GM12878 (cell line): ENCODE data around the gene EXD1.

ENCODE experiments used
- EGR1 ChIP-seq, 2 experiments: IDR thresholded peaks; 1 replicate in 1 of 2; 2 replicates in 1 of 2; pipeline ENCODE4 v1.6.1; 2011 to 2012; ENCODE audit warnings: low read depth in 2 of 2, low read length in 2 of 2, borderline replicate concordance in 1 of 2, mild to moderate bottlenecking in 1 of 2, moderate library complexity in 1 of 2
- EZH2 ChIP-seq: IDR thresholded peaks from 2 replicates; pipeline ENCODE4 v1.6.1; 2012; ENCODE audit warnings: low read depth, mild to moderate bottlenecking, control low read depth, inconsistent platforms, low read length, borderline replicate concordance; ENCODE audit not compliant: control insufficient read depth
- POLR2A ChIP-seq: IDR thresholded peaks from 2 replicates; pipeline ENCODE4 v1.6.1; 2011; ENCODE audit warnings: low read depth, mild to moderate bottlenecking, low read length
- TF ChIP-seq, protein P1 (sequence below): IDR thresholded peaks from 2 replicates; pipeline ENCODE4 v1.6.1; 2011; ENCODE audit warnings: borderline replicate concordance, low read depth, mild to moderate bottlenecking, moderate library complexity, low read length; ENCODE audit not compliant: insufficient read depth, poor library complexity, severe bottlenecking

DNA sequence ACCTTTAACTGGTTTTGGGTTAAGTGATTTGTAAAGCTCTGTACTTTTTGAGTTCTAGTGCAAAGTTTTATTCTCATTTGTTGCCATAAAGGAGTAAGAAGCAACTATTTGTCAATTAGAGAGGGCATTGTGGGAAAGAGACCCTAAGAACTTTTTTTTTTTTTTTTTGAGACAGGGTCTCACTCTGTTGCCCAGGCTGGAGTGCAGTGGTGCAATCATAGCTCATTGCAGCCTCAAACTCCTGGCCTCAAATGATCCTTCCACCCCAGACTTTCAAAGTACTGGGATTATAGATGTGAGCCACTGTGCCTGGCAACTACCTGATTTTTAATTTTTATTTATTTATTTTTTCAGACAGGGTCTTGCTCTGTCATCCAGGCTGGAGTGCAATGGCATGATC, 5.4 kb upstream of the EXD1 start:
- no peak for TF ChIP-seq POLR2A
- no peak for TF ChIP-seq EGR1 (IDR thresholded peaks at IDR 0.05; ENCODE audit: borderline replicate concordance in 1 of 2, low read depth in 2 of 2, low read length in 2 of 2)
- no peak for TF ChIP-seq EZH2
- TF ChIP-seq, protein P1, sequence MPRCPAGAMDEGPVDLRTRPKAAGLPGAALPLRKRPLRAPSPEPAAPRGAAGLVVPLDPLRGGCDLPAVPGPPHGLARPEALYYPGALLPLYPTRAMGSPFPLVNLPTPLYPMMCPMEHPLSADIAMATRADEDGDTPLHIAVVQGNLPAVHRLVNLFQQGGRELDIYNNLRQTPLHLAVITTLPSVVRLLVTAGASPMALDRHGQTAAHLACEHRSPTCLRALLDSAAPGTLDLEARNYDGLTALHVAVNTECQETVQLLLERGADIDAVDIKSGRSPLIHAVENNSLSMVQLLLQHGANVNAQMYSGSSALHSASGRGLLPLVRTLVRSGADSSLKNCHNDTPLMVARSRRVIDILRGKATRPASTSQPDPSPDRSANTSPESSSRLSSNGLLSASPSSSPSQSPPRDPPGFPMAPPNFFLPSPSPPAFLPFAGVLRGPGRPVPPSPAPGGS, result no peak
